GM12878 (cell line): ENCODE data around the gene DUOX2.
"Not testable (repeated sequence)": the region's sequence is repeated elsewhere in the genome, so short reads cannot be mapped to it uniquely, and the experiment has no call there.

Experiments used
- CTCF ChIP-seq, 3 experiments: IDR thresholded peaks in 2 of 3; conservative IDR thresholded peaks in 1 of 3; 2 replicates each; pipeline ENCODE4 v1.5.1; 2011; ENCODE audit warnings: low read depth in 3 of 3, low read length in 3 of 3, mild to moderate bottlenecking in 3 of 3, control low read depth in 2 of 3, moderate library complexity in 2 of 3, inconsistent platforms in 1 of 3, mixed read lengths in 1 of 3; ENCODE audit not compliant: control insufficient read depth in 2 of 3, insufficient read depth in 1 of 3; ENCODE audit errors: extremely low read depth in 1 of 3
- USF2 ChIP-seq: IDR thresholded peaks from 2 replicates; pipeline ENCODE4 v1.6.1; 2011; ENCODE audit warnings: low read depth, low read length, improper control_type of control experiment, borderline replicate concordance

GRCh38 chr15:45080593-45080992 is 33.4 kb downstream of the DUOX2 start:
- TF ChIP-seq CTCF (IDR thresholded peaks at IDR 0.05 in 2 of 3, conservative IDR thresholded peaks at IDR 0.05 in 1 of 3; ENCODE audit: control insufficient read depth in 2 of 3, extremely low read depth in 1 of 3, insufficient read depth in 1 of 3, low read depth in 3 of 3, low read length in 3 of 3); USF2: not testable (repeated sequence)
